AG10803 (cell line): ENCODE data around the gene WNT6.

Experiments
- DNase-seq: peaks from one replicate; pipeline ENCODE4 v3.0.0; 2010; ENCODE audit warnings: low read depth
- H3K4me3 ChIP-seq: 2 replicates; pipeline ENCODE4 v1.5.1; 2011; ENCODE audit warnings: mild to moderate bottlenecking, low read length, control low read depth
- CTCF ChIP-seq: conservative IDR thresholded peaks from 2 replicates; pipeline ENCODE4 v1.5.1; 2011; ENCODE audit warnings: mild to moderate bottlenecking, low read length, control low read depth, inconsistent platforms

Gene WNT6

GRCh38 chr2:218859556-218859987 is at the start of gene WNT6:
Gene WNT6, plus strand, starts transcription at chr2:218859805. Its CDS starts 233 bp downstream, at chr2:218860038.
- no peak for DNase-seq
- H3K4me3 ChIP-seq: no peak within 1 kb of the TSS
- TF ChIP-seq CTCF: no peak

GRCh38 chr2:218810256-218810655 is 49.3 kb upstream of the WNT6 start:
- TF ChIP-seq CTCF: no peak
- H3K4me3 ChIP-seq: no peak overlapping the region
- DNase-seq: no peak

GRCh38 chr2:218811382-218811781 is 48.2 kb upstream of the WNT6 start:
- no peak for DNase-seq
- no peak overlapping the region for H3K4me3 ChIP-seq
- TF ChIP-seq CTCF: no peak

GRCh38 chr2:218812096-218812815 is 47.3 kb upstream of the WNT6 start:
- no peak for TF ChIP-seq CTCF
- no peak for DNase-seq
- H3K4me3 ChIP-seq: no peak overlapping the region

- no peak for DNase-seq
- no peak for TF ChIP-seq CTCF
- H3K4me3 ChIP-seq: no peak overlapping the region
Measured at GRCh38 chr2:218812861-218813260, 46.7 kb upstream of the WNT6 start.

- no peak for TF ChIP-seq CTCF
- DNase-seq: no peak
- no peak overlapping the region for H3K4me3 ChIP-seq
Measured at GRCh38 chr2:218813771-218814460, 45.7 kb upstream of the WNT6 start.
